K562 (cell line): ENCODE measurements around the gene LRGUK.

Source experiments
- ZNF274 ChIP-seq: IDR thresholded peaks from 2 replicates; pipeline ENCODE4 v1.6.1; 2011; ENCODE audit warnings: low read depth, mild to moderate bottlenecking, low read length, moderate library complexity, borderline replicate concordance
- TF ChIP-seq, protein P1 (sequence below), 3 experiments: IDR thresholded peaks in 2 of 3; conservative IDR thresholded peaks in 1 of 3; 2 replicates each; pipeline ENCODE4 v1.5.1; 2011 to 2012; ENCODE audit warnings: low read length in 3 of 3, mild to moderate bottlenecking in 3 of 3, control low read depth in 2 of 3, improper control_type of control experiment in 1 of 3, inconsistent platforms in 1 of 3, low read depth in 1 of 3, mixed read lengths in 1 of 3, moderate library complexity in 1 of 3; ENCODE audit not compliant: insufficient read depth in 2 of 3

GRCh38 chr7:134105841-134106240 lies 21.3 kb upstream of the LRGUK start:
- TF ChIP-seq, protein P1, sequence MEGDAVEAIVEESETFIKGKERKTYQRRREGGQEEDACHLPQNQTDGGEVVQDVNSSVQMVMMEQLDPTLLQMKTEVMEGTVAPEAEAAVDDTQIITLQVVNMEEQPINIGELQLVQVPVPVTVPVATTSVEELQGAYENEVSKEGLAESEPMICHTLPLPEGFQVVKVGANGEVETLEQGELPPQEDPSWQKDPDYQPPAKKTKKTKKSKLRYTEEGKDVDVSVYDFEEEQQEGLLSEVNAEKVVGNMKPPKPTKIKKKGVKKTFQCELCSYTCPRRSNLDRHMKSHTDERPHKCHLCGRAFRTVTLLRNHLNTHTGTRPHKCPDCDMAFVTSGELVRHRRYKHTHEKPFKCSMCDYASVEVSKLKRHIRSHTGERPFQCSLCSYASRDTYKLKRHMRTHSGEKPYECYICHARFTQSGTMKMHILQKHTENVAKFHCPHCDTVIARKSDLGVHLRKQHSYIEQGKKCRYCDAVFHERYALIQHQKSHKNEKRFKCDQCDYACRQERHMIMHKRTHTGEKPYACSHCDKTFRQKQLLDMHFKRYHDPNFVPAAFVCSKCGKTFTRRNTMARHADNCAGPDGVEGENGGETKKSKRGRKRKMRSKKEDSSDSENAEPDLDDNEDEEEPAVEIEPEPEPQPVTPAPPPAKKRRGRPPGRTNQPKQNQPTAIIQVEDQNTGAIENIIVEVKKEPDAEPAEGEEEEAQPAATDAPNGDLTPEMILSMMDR (IDR thresholded peaks at IDR 0.05 in 2 of 3, conservative IDR thresholded peaks at IDR 0.05 in 1 of 3; ENCODE audit: insufficient read depth in 2 of 3, low read depth in 1 of 3, low read length in 3 of 3): no peak
- TF ChIP-seq ZNF274: no peak
